Right renal pelvis (tissue), 4 donors: ENCODE data around the gene BMP7. TPM values are rescaled to one million over a fixed set of nuclear protein-coding genes. Genes with fewer than 3 reads are reported as not detected.

ENCODE experiments used
- polyA plus RNA-seq, 4 donors: library from polyadenylated mRNA; unstranded; fragments of 120-200 nt; gene quantifications; one replicate each; pipeline ENCODE4 v1.2.1, GENCODE V29; 2013; ENCODE audit not compliant: insufficient read length in 4 of 4

The BMP7 gene
- polyA plus RNA-seq, 4 donors = 80.9 to 110 (median 86.5) TPM

Other genes with a start within 250 kb of the BMP7 start
- gene SPO11, start 63.2 kb upstream of the BMP7 start, polyA plus RNA-seq = not detected
- gene RAE1, start 84.6 kb upstream of the BMP7 start, polyA plus RNA-seq = 10 to 100 TPM; 57.4 to 64.1 (median 59.5) TPM
- 10 to 100 TPM; 24.4 to 39.0 (median 29.5) TPM for gene RBM38, start 124.8 kb upstream of the BMP7 start, polyA plus RNA-seq